ENCODE results near the gene RPL27A. TPM values are rescaled to one million over a fixed set of nuclear protein-coding genes. Genes with fewer than 3 reads are reported as not detected.

Gene RPL27A
- total RNA-seq: 1,000 to 10,000 TPM; 1,027 to 1,094 TPM

- peak; percentile 99 for DNase-seq
- Mint-ChIP-seq H3K4me3 (peak within 1 kb of the TSS; percentile 94), H3K27ac (peak within 1 kb of the TSS; percentile 88), H3K9me3 (no peaks in the 10 kb centered on the region), H3K4me1 (ENCODE audit: low read depth) (peaks cover 45% of the 10 kb centered on the region), H3K27me3 (no peaks in the 10 kb centered on the region), H3K36me3 (peaks cover 70% of the 10 kb centered on the region)
- CTCF ChIA-PET: interaction anchor here (1.0 to 1.6 kb wide), 4 partner anchors 116 to 281 kb away, joined by 3 to 5 read pairs (median 4); partner anchors contain the start of gene TMEM9B
- POLR2A ChIA-PET: interaction anchor here (0.6 to 2.7 kb wide), 9 partner anchors 9 to 1623 kb away, joined by 3 to 21 read pairs (median 3); partner anchors contain the start of genes TMEM9B and ZNF143
- intact Hi-C loops (cut with micrococcal nuclease): loop anchor here (2.0 to 10.0 kb wide), 7 partner anchors 378 to 1772 kb away; partner anchors contain the start of genes ADM, AMPD3, EIF3F and ZNF143
These were observed at the start of gene RPL27A, which contains the start of gene TRIM66 for GRCh38 chr11:8682303-8683114. TSS of gene RPL27A (plus strand) at chr11:8682792. CDS start at chr11:8682814, 22 bp downstream. TSS of gene TRIM66 (minus strand) at chr11:8682665. CDS start at chr11:8672274, 10,391 bp downstream.

GRCh38 chr11:8634498-8634897 is 48.1 kb upstream of the RPL27A start:
- peaks cover 48% of the 10 kb centered on the region for H3K36me3 Mint-ChIP-seq

GRCh38 chr11:8636127-8636526 is 46.5 kb upstream of the RPL27A start:
- no peaks in the 10 kb centered on the region for H3K27me3 Mint-ChIP-seq
- no peak for DNase-seq
- H3K36me3 Mint-ChIP-seq: peaks cover 48% of the 10 kb centered on the region
- intact Hi-C loops (cut with micrococcal nuclease): no loop called here
- H3K27ac Mint-ChIP-seq: no peak overlapping the region
- POLR2A ChIA-PET: no interaction called here
- H3K9me3 Mint-ChIP-seq: peaks cover 5% of the 10 kb centered on the region
- H3K4me3 Mint-ChIP-seq: no peak overlapping the region
- CTCF ChIA-PET: interaction anchor here (0.7 kb wide), 1 partner anchor 871 kb away, joined by 3 read pairs; no protein-coding TSS in a partner anchor
- no peaks in the 10 kb centered on the region for H3K4me1 Mint-ChIP-seq (ENCODE audit: low read depth)

More at GRCh38 chr11:8634498-8634897, 48.1 kb upstream of the RPL27A start:
- intact Hi-C loops (cut with micrococcal nuclease): no loop called here
- no peaks in the 10 kb centered on the region for H3K4me1 Mint-ChIP-seq (ENCODE audit: low read depth)
- H3K4me3 Mint-ChIP-seq: no peak overlapping the region
- no peak for DNase-seq
- no peak overlapping the region for H3K27ac Mint-ChIP-seq
- POLR2A ChIA-PET: no interaction called here
- CTCF ChIA-PET: no interaction called here
- no peaks in the 10 kb centered on the region for H3K27me3 Mint-ChIP-seq
- H3K9me3 Mint-ChIP-seq: peaks cover 5% of the 10 kb centered on the region

GRCh38 chr11:8638300-8638699 is 44.3 kb upstream of the RPL27A start:
- H3K4me3 Mint-ChIP-seq: no peak overlapping the region
- DNase-seq: no peak
- CTCF ChIA-PET: no interaction called here

GRCh38 chr11:8639655-8640054 is 42.9 kb upstream of the RPL27A start:
- H3K36me3 Mint-ChIP-seq: peaks cover 56% of the 10 kb centered on the region
- ChIA-PET POLR2A (no interaction called here), CTCF (no interaction called here)
- no peak overlapping the region for H3K27ac Mint-ChIP-seq
- no peak for DNase-seq
- no peaks in the 10 kb centered on the region for H3K27me3 Mint-ChIP-seq
- no peak overlapping the region for H3K4me3 Mint-ChIP-seq
- H3K4me1 Mint-ChIP-seq (ENCODE audit: low read depth): no peaks in the 10 kb centered on the region
- peaks cover 5% of the 10 kb centered on the region for H3K9me3 Mint-ChIP-seq
- intact Hi-C loops (cut with micrococcal nuclease): no loop called here

More at GRCh38 chr11:8638300-8638699, 44.3 kb upstream of the RPL27A start:
- peaks cover 56% of the 10 kb centered on the region for H3K36me3 Mint-ChIP-seq
- peaks cover 5% of the 10 kb centered on the region for H3K9me3 Mint-ChIP-seq
- no peaks in the 10 kb centered on the region for H3K4me1 Mint-ChIP-seq (ENCODE audit: low read depth)
- H3K27ac Mint-ChIP-seq: no peak overlapping the region
- POLR2A ChIA-PET: no interaction called here
- intact Hi-C loops (cut with micrococcal nuclease): no loop called here
- no peaks in the 10 kb centered on the region for H3K27me3 Mint-ChIP-seq

GRCh38 chr11:8640267-8640906 is 42.2 kb upstream of the RPL27A start:
- Mint-ChIP-seq H3K27me3 (no peaks in the 10 kb centered on the region), H3K4me3 (no peak overlapping the region), H3K4me1 (ENCODE audit: low read depth) (no peaks in the 10 kb centered on the region), H3K36me3 (peaks cover 51% of the 10 kb centered on the region), H3K9me3 (peaks cover 5% of the 10 kb centered on the region), H3K27ac (no peak overlapping the region)
- CTCF ChIA-PET: no interaction called here
- intact Hi-C loops (cut with micrococcal nuclease): no loop called here
- POLR2A ChIA-PET: no interaction called here
- no peak for DNase-seq

GRCh38 chr11:8641332-8641731 is 41.3 kb upstream of the RPL27A start:
- no peaks in the 10 kb centered on the region for H3K9me3 Mint-ChIP-seq
- CTCF ChIA-PET: no interaction called here
- H3K36me3 Mint-ChIP-seq: peaks cover 44% of the 10 kb centered on the region
- intact Hi-C loops (cut with micrococcal nuclease): no loop called here
- H3K27me3 Mint-ChIP-seq: no peaks in the 10 kb centered on the region
- POLR2A ChIA-PET: no interaction called here
- H3K27ac Mint-ChIP-seq: no peak overlapping the region
- no peak overlapping the region for H3K4me3 Mint-ChIP-seq
- no peaks in the 10 kb centered on the region for H3K4me1 Mint-ChIP-seq (ENCODE audit: low read depth)
- DNase-seq: no peak

GRCh38 chr11:8642196-8642841 is 40.3 kb upstream of the RPL27A start:
- no peaks in the 10 kb centered on the region for H3K9me3 Mint-ChIP-seq
- no peak for DNase-seq
- H3K27me3 Mint-ChIP-seq: no peaks in the 10 kb centered on the region
- no peaks in the 10 kb centered on the region for H3K4me1 Mint-ChIP-seq (ENCODE audit: low read depth)
- H3K4me3 Mint-ChIP-seq: no peak overlapping the region
- CTCF ChIA-PET: no interaction called here
- intact Hi-C loops (cut with micrococcal nuclease): no loop called here
- H3K36me3 Mint-ChIP-seq: peaks cover 40% of the 10 kb centered on the region
- POLR2A ChIA-PET: interaction anchor here (1.3 kb wide), 1 partner anchor 14 kb away, joined by 3 read pairs; no protein-coding TSS in a partner anchor
- H3K27ac Mint-ChIP-seq: no peak overlapping the region

- Mint-ChIP-seq H3K27me3 (no peaks in the 10 kb centered on the region), H3K4me3 (no peak overlapping the region), H3K36me3 (peaks cover 28% of the 10 kb centered on the region), H3K9me3 (no peaks in the 10 kb centered on the region), H3K4me1 (ENCODE audit: low read depth) (no peaks in the 10 kb centered on the region), H3K27ac (no peak overlapping the region)
- intact Hi-C loops (cut with micrococcal nuclease): no loop called here
- no peak for DNase-seq
- ChIA-PET POLR2A (no interaction called here), CTCF (no interaction called here)
These were observed 35.7 kb upstream of the RPL27A start for GRCh38 chr11:8646873-8647272.

- Mint-ChIP-seq H3K27me3 (no peaks in the 10 kb centered on the region), H3K4me1 (ENCODE audit: low read depth) (no peaks in the 10 kb centered on the region), H3K9me3 (no peaks in the 10 kb centered on the region), H3K36me3 (peaks cover 27% of the 10 kb centered on the region), H3K27ac (no peak overlapping the region), H3K4me3 (no peak overlapping the region)
- intact Hi-C loops (cut with micrococcal nuclease): no loop called here
- ChIA-PET POLR2A (no interaction called here), CTCF (no interaction called here)
- no peak for DNase-seq
These were observed 33.2 kb upstream of the RPL27A start for GRCh38 chr11:8649361-8649760.

- no peaks in the 10 kb centered on the region for H3K4me1 Mint-ChIP-seq (ENCODE audit: low read depth)
- intact Hi-C loops (cut with micrococcal nuclease): no loop called here
- CTCF ChIA-PET: no interaction called here
- DNase-seq: no peak
- H3K36me3 Mint-ChIP-seq: peaks cover 27% of the 10 kb centered on the region
- H3K27me3 Mint-ChIP-seq: no peaks in the 10 kb centered on the region
- POLR2A ChIA-PET: no interaction called here
- H3K27ac Mint-ChIP-seq: no peak overlapping the region
- H3K9me3 Mint-ChIP-seq: no peaks in the 10 kb centered on the region
- H3K4me3 Mint-ChIP-seq: no peak overlapping the region
These were observed 32.1 kb upstream of the RPL27A start for GRCh38 chr11:8650401-8650990.

GRCh38 chr11:8652140-8652539 is 30.5 kb upstream of the RPL27A start:
- no peaks in the 10 kb centered on the region for H3K4me1 Mint-ChIP-seq (ENCODE audit: low read depth)
- H3K9me3 Mint-ChIP-seq: no peaks in the 10 kb centered on the region
- CTCF ChIA-PET: no interaction called here
- peaks cover 22% of the 10 kb centered on the region for H3K36me3 Mint-ChIP-seq
- H3K27ac Mint-ChIP-seq: no peak overlapping the region
- H3K4me3 Mint-ChIP-seq: no peak overlapping the region
- no peak for DNase-seq
- H3K27me3 Mint-ChIP-seq: no peaks in the 10 kb centered on the region
- POLR2A ChIA-PET: no interaction called here
- intact Hi-C loops (cut with micrococcal nuclease): no loop called here

Data from activated CD4-positive, alpha-beta memory T cell treated with anti-CD3 and anti-CD28 coated beads for 36 hours (primary cell).